HG03097 (cell line): ENCODE data around the gene PANK2.
"Not testable (repeated sequence)": the region's sequence is repeated elsewhere in the genome, so short reads cannot be mapped to it uniquely, and the experiment has no call there.

ENCODE experiments used
- ATAC-seq: cut with Tn5 transposase; IDR thresholded peaks from one replicate; pipeline ENCODE4 v1.9.1; 2021; ENCODE audit not compliant: unreplicated experiment, low FRiP score

Gene PANK2

GRCh38 chr20:3869839-3870634, 19.1 kb upstream of the PANK2 start:
- no peak for ATAC-seq

DNA sequence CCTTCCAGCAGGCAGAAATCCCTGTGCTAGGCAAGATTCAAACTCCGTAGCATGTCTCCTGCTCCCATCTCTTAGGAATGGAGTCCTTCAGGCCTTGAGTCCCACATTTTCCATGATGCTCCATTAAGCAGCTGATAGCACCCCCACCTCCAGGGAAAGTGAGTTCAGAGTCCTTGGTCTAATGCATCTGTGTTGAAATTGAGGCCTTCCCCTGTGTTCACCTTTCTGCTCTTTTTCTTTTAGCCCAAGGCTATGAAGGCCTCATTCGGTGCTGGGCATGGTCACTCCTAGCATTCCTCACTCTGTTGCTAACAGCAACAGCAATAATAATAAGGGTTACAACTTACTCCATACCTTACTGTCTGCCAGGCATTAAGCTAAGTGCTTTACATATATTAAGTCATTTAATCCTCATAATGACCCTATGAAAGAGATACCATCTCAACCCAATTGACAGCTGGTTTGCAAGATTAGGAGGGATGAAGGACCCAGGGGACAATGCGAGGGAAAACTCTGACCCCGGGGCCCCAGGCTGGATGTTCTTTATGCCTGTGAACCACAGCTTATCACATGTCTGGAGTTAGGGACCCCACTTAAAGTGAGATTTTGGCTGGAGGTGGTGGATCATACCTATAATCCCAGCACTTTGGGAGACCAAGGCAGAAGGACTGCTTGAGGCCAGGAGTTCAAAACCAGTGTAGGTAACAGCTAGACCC, 17.5 kb upstream of the PANK2 start:
- ATAC-seq: no peak

DNA sequence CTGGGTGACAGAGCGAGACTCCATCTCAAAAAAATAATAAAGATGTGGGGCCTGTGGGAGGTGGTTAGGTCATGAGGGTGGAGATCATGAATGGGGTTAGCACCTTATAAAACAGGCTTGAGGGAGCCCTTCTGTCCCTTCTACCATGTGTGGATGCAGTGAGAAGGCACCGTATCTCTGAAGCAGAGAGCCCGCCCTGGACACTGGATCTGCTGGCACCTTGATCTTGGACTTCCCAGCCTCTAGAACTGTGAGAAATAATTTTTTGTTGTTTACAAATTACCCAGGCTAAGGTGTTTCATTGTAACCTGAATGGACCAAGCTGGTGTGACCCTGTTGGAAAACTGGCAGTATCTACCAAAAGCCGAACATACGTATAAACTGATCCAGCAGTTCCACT, 15.7 kb upstream of the PANK2 start:
- no peak for ATAC-seq

DNA sequence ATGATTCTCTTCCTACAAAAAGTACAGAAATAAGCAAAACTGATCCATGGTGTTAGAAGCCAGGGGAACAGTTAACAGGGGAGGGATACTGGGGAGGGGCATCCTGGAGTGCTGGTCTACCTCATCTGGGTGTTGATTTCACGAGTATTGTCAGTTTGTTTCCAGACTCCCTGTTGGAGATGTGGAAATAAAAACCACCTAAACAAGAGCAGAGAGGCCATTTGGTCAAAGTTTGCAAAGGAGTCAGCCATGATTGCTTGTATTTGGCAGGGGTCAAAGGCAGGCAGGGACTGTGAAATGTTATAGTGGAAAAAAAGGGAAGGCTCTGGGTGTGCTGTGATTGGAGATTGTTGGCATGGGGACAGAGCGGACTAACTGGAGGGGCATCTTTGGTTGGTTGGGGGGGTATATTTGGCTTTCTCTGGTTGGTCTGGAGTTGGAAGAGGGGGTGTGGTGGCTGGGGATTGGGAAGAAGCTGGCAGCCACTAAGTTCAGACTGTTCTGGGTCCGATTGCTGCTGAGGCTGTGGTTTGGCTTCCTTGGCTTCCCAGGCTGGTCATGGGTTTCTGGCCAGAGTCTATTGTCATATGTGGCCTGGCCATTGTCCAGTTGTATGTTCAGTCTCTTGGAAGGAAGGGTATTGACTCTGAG, 14.9 kb upstream of the PANK2 start:
- no peak for ATAC-seq

DNA sequence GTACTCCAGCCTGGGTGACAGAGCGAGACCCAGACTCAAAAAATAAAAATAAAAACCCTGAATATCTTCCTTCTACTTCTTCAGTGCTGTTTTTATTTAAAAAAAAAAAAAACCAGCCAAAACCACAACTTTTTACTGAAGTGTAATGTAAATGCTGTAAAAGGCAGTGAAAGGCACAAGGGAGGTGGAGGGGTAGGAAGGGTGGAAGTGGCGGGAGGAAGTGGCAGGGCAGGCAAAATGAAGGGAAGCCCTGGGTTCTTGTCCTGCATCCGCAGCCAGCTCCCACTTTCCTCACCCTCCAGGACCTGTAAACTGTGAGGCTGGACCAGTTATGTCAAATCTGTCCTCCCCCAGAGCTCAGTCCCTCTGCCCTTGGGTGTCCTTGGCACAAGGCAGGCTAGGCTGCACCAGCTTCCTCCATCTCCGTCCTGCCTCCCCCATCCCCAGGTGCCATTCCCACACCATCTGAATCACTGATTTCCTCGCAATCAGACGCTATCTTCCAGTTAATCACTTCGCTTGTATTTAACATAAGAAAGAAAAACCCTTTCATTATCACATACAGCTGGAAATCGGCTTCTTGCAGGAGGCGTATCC, 13.7 kb upstream of the PANK2 start:
- ATAC-seq: no peak

GRCh38 chr20:3876000-3876399, 13.2 kb upstream of the PANK2 start:
- no peak for ATAC-seq

DNA sequence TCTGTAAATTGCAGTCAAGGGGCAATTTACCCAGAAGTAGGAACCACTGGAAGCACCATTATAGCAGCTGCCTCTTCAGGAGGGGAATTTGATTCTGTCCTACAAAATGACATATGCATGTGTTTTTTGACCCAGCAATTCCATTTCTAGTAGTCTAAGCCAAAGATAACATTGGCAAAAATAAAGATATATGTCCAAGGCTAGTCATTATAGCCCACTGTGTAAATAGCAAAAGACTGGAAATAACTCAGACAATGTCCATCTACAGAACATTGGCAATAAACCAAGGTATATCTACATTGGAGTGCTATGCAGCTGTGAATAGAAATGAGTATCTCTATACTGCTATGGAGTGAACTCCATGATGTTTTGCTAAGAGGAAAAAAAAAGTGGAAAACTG, 12.5 kb upstream of the PANK2 start:
- ATAC-seq: no peak

DNA sequence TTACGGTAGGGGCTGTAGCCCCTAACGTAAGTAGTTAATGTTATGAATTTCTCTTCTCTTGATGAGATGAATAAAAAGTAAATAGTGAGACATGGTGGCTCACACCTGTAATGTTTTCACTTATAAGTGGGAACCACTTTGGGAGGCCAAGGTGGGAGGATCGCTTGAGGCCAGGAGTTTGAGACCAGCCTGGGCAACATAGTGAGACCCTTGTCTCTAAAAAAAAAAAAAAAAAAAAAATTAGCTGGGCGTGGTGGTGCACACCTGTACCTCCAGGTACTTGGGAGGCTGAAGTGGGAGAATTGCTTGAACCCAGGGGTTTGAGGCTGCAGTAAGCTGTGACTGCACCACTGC, 10.3 kb upstream of the PANK2 start:
- ATAC-seq: not testable (repeated sequence)

GRCh38 chr20:3885715-3886114, 3.5 kb upstream of the PANK2 start:
- no peak for ATAC-seq

DNA sequence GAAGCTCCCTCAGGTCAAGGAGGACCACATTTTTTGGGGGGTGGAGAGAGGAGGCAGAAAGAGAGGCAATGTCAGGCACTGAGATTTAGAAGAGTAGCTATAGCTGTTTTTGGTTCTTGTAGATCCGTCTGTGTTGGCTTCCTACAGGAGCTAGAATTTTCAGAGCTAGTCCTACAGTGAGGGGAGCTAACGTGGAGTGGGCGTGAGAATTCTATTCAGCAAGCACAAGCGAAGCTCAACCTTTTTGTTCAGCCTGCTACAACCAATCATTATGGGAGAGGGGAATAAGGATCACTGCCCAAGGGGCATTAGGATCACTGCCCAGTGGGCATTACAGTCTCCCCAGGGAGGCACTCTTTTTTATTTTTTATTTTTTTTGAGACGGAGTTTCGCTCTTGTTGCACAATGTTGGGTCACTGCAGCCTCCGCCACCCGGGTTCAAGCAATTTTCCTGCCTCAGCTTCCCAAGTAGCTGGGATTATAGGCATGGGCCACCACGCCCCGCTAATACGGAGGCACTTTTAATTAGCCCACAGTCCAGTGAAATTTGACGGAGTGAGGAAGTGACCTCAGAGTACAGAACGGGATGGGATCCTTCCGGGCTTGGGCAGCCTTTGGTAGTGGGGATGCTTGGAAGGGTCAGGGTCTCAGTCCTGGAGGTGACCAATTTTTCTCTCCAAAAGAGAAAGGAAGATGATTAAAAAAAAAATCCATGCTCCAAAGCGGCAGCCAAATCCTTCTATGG, 1.1 kb upstream of the PANK2 start:
- no peak for ATAC-seq

DNA sequence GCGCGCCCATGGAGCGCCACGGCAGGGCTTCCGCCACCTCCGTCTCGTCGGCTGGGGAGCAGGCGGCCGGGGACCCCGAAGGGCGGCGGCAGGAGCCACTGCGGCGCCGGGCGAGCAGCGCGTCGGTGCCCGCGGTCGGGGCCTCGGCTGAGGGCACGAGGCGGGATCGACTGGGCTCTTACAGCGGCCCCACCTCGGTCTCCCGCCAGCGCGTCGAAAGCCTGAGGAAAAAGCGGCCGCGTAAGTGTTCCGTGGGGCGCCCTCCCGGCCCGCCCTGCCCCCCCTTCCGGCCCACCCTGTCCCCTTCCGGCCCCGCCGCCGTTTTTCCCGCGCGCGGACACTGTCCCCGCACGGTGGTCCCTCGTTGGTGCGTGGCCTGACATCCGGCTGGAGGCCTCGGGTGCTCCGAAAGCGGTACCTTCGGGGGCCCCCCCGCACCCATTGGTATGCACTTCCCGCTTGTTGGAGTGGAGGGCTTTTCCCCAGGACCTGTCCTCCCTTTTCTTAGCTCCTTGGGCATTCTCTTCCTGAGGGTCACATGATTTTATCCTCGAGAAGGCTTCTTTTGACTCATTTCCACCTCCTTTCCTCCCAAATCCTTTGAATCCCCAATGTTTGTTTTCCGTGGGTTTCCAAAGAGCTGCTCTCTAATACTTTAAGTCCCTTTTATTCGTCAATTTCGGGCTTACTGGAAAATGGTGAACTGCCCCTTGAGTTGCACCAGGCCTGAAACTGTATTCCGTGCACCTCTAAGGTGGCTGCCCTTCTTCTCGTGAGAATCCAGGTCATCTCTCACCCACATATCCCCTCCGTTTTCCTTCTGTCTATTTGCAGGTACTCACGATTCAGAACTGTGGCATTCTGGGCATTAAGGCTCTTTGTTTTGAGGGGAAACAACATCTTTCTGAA, 556 bp downstream of the PANK2 start:
- peak; percentile 4 for ATAC-seq

- no peak for ATAC-seq
Measured at GRCh38 chr20:3890398-3890751, 1.2 kb downstream of the PANK2 start.

DNA sequence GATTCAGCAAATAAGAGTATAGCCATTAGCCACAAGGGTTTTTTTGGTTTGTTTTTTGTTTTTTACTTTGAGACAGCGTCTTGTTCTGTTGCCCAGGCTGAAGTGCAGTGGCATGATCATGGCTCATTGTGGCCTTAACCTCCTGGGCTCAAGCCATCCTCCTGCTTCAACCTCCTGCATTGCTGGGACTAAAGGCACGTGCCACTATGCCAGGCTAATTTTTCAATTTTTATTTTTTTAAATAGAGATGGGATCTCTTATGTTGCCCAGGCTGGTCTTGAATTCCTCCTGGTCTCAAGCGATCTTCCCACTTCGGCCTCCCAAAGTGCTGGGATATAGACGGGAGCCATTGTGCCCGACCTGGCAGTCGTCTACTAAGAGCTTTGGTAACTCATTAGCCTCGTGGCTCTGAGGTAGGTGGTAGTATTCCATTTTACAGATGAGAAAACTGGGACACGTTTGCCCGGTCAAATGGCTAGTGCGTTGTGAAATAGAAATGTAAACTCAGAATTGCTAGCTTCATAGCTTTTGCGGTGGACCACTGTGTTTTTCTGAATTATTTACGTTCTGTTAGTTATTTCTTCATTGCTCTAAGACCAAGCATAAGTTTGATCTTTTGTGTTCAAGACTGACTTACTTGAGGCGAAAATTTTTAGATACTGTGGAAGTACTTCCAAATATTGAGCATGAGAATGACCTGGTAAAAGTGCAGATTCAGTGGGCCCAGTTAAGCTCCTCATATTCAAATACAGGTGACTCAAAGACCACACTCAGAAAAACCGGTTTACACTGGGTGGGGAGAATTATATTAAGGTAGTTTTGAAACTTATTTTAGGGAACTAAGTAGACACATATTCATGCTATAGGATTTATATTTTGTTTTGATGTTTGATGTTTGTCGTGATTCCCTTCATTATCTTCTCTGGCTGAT, 2.1 kb downstream of the PANK2 start:
- no peak for ATAC-seq

GRCh38 chr20:3894796-3895195, 5.6 kb downstream of the PANK2 start:
- ATAC-seq: no peak

DNA sequence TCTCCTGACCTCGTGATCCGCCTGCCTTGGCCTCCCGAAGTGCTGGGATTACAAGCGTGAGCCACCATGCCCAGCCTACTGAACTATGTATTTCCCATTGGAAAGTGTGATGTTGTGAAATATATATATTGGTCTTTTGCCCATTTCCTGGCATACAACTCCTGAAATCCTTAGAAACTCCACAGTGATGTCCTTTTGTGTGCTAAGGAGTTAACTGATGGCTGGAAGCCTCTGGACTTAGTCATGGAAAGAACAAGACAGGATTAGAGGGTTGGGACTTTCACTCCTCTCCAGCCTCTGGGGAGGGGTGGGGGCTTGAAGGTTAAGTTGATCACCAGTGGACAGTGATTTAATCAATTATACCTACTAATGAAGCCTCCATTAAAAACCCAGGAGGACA, 7.1 kb downstream of the PANK2 start:
- no peak for ATAC-seq

- no peak for ATAC-seq
Measured at GRCh38 chr20:3896853-3897583, 7.8 kb downstream of the PANK2 start.

DNA sequence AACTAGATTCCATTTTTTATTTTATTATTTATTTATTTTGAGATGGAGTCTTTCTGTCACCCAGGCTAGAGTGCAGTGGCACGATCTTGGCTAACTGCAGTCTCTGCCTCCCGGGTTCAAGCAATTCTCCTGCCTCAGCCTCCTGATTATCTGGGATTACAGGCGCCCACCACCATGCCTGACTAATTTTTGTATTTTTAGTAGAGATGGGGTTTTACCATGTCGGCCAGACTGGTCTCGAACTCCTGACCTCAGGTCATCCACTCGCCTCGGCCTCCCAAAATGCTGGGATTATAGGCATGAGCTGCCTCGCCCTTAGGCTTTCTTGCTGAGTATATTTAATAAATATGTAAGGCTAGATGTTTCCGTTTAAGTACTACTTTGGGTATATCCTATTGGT, 9.0 kb downstream of the PANK2 start:
- ATAC-seq: not testable (repeated sequence)

- no peak for ATAC-seq
Measured at GRCh38 chr20:3898639-3899038, 9.5 kb downstream of the PANK2 start.
